Activated CD8-positive, alpha-beta memory T cell treated with anti-CD3 and anti-CD28 coated beads for 4 hours (primary cell): ENCODE measurements around the gene MYOM3.

Experiments
- DNase-seq, 2 donors: peaks; one replicate each; pipeline ENCODE4 v3.0.0-alpha.2; 2020; ENCODE audit warnings: low read depth in 2 of 2

MYOM3 gene

DNA sequence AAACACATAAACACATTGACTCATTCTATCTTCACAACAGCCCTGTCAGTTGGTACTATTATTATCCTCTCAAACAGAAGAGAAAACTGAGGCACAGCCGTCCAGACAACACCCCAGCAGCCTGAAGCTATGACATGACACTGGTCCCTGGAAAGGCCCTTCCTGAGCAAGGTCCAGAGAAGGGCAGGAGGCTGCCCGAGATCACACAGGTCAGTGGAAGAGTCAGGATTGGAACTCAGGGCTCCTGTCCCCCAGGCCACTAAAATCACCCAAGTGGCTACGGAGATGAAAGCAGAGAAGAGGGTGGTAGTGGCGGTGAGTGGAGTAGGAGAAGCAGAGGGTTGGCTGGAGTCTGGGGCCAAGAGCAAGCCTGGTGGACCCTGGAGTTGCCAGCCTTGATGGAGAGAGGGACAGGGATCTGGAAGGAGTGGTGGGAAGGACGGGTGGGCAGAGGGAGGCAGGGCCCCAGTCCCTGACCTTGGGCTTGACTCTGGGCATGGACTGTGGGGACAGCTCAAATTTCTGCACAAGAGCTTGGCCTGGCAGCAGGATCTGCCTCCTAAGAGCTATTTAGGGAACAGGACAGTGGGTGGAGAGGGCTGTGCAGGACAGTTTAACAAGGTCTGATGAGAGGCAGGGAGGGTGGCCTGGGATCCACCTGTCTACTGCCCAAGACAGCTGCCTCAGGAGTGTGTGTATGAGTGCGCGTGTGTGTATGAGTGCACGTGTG, 15.8 kb downstream of the MYOM3 start:
- no peak for DNase-seq

DNA sequence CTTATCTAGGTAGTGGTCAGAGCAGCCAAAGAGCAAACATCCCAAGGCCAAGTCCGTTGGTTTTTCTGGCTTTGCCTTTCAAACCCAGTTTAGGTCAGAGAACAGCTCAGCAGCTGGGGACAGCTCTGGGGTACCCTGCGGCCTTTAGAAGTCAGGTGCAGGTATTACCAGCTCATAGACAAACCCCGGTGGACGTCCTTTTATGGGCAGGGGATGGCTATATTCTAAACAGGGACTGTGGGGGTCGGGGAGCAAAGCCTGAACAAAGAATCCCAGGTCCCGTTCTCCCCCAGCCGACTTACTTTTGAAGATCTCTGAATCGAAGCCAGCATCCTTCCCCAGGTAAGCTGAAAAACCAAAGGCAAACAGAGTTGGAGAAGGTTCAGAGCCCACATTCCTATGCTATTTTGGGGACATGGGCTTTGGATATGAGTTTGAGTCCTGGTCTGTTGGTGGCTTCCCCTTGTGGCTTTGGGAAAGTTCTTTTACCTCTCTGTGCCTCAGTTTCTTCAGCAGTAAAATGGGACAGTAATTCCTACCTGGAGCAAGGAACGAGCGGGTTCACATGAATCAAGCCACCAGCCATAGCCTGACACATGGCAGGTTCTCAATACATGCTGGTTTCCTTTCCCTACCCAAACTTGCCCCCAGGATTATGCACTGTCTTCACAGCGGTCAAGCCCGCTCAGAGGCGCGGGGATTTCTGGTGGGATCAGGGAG, 16.6 kb downstream of the MYOM3 start:
- DNase-seq, result no peak

DNA sequence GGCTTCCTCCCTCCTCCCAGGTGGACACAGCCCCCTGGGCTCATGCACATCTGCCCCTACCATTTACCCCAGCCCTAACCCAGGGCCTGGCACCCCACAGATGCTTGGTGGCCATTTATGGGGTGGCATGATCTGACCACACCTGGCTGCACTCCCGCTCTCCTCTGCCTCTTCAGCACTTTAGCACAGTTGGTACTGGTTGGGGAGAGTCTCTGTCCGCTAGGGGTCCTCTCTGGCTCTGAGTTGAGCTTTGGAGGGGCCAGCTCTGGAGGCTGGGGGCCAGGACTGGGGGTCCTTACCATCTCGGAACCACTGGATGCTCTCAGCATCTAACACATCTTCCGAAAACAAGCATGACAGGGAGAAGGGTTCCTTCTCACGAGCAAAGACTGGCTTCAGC, 17.4 kb downstream of the MYOM3 start:
- no peak for DNase-seq

DNA sequence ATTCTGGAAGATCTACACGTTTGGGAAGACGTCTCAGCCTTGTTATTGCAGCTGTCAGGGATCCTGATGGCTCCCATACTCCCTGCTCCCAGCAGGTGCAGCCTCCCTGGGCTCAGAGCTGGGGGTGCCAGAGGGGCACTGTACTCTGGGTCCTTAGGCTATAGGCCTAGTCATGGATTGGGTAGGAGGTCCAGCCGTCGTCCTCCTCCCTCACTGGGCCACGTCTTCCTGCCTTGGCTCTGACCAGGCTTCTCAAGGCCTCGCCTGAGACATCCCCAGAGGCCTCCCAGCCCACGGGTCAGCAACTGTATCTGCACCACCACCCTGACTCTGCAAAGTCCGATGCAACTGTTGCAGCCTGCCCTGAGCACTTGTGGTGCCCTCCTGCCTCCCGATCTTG, 18.2 kb downstream of the MYOM3 start:
- no peak for DNase-seq

DNA sequence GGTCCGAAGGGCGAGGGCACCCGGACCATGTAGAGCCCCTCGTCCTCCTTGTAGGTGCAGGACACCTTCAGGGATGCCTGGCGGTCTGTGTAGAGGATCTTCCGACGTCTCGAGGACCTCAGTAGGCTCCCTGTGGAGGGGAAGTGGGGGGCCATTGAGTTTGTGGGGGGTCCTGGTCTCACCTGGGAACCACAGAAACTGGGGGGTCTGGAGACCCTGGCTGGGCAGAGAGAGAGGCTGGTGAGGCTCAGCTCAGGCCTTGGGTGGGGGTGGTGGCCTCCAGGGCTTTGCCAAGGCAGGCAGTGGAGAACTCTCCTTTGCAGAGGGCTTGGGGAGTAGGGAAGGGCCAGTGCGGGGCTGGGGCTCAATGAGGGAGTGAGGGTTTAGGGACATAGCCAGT, 19.0 kb downstream of the MYOM3 start:
- DNase-seq, result no peak

DNA sequence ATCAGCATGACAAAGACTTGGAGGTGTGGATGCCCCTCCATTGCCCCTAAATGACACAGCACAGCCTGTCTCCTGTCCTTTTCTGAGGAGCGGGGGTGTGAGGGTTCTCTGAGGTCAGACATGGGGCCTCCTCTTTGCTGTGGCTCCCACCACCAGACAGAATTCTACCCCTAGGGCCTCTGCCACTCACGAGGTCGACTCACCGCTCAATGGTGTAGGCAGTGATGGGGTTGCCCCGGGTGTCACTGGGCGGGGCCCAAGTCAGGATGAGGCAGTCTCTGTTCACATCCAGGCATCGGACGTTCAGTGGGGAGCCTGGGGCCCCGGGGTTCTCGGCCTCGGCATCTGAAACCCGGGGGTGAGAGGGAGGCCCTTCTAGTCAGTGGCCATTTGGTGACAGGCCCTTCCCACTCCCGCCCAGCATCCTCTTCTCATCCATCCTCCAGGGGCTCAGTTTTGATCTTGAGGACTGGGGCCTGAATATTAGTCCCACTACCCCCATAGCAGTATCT, 19.9 kb downstream of the MYOM3 start:
- no peak for DNase-seq

DNA sequence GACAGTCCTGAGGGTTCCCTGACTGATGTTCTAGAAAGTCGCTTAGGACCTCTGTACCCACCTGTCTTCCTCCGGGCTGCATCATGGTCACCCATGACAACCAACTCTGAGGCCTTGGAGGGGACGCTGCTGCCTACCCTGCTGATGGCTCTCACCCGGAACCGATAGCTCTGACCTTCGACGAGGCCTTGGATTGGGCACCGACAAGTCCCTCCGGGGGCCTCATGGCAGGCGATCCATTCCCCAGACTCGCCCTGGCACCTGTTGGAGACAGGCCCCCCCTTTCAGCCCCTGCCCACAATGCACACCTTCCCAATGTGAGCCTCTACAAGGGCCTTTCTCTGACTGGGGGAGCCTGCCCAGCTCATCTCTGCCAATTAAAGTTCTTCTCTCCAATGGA, 21.2 kb downstream of the MYOM3 start:
- DNase-seq, result no peak

DNA sequence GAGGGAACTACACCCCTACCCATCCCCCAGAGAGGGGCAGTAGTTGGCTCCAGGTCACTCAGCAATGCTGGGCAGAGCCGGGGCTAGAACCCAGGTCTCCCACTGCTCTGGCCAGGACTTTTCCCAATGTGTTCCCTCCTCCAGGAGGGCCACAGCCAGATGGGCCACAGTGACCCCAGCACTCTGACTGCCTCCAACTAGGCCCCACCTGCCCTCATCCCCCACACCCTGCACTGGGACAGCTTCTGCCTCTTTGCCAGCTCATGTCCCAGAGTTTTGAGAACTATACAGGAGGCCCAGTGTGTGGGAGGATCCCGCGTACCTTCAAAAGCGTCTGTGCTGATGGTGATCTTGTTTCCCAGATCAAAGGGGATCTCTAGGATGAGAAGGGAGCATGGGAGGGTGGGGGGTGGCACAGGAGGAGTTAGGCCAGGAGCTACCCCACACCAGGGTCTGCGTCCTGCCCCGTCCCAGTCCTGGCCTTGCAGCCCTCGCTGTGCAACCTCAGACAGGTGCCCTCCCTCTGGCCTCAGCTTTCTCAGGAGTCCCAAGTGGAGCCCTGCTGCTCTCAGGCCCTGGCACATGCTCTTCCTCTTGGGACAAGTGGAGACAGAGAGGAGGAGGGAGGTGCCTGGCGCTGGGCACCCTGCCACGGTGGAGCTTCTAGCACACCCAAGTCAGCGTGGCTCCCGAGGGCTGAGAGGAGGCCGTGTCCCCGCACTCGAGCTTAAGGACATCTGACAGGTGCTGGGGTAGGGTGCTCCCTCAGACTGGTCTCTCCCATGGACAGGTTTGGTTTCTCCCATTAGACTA, 22.0 kb downstream of the MYOM3 start:
- DNase-seq, result no peak

DNA sequence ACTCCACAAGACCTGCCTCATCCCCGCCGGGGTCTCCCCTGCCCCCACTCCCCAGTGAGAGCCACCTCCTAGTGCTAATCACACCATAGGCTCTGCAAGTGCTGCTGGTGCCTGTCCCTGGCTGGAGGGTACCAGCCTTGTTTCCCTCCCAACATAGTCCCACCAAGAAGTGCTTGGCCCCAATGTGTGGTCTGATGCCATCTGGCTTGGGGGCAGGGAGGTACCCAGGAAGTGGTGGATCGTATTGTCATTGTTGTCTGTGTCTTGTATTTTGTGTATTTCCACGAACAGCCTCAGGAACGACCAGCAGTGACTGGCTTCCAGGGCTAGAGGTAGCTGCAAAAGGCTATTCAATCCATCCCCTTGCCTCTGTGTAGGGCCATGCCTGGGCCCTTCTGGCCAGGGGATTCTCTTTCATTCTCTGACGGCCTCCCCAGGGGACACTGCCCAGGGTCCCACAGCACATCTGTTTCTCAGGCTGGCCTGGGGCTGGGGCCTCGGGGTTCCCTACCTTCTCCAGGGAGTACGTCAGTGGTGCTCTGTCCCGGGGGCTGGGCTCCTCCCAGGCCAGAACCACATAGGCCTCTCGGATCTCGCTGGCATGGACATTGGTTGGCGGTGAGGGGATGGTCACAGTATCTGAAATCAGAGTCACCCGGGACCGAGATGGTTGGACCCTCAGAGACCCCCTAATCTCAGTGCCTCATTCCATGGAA, 22.8 kb downstream of the MYOM3 start:
- DNase-seq, result no peak

DNA sequence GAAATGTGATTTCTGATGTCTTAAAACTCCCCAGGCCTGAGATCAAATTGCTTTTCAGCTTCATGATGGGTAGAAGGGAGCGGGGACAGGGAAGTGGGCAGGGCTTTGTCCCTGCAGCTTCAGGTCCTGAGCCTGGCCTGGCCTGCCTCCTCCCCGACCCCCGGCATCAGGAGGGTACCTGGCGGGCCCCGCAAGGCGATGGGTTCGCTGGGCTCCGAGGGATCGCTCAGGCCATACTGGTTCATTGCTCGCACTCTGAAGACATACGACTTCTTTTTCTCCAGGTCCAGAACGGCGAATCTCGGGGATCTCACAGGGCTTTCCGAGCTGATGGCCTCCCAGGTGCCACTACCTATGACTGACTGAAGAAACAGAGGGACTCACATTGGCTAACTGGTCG, 25.5 kb downstream of the MYOM3 start:
- DNase-seq, result no peak

DNA sequence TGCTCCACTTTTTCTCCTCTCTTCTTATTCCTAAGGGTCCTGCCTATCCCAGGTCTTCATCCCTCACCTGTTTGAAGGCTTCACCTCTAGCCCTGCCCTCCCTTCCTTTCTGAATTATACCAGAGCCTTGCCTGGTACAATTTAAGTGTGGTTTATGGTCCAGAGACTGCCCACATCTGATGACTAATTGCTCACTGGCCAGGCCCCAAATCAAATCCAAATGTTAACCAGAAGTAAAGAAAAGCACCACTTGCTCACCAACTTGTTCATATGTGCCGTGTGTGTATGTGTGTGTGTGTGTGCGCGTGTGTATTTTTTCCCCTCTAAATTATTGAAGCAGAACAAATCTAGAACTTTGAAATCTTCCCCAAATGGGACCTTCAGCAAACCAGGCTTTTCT, 26.4 kb downstream of the MYOM3 start:
- no peak for DNase-seq

DNA sequence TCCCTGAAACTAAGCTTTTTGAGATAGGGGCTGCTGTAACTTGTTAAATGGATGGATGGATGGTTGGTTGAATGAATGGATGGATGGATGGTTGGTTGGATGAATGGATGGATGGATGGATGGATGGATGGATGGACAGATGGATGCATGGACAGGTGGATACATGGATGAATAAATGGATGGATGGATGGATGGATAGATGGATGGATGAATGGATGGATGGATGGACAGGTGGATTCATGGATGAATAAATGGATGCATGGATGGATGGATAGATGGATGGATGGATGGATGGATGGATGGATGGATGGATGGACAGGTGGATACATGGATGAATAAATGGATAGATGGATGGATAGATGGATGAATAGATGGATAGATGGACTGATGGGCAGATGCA, 26.9 kb downstream of the MYOM3 start:
- no peak for DNase-seq

DNA sequence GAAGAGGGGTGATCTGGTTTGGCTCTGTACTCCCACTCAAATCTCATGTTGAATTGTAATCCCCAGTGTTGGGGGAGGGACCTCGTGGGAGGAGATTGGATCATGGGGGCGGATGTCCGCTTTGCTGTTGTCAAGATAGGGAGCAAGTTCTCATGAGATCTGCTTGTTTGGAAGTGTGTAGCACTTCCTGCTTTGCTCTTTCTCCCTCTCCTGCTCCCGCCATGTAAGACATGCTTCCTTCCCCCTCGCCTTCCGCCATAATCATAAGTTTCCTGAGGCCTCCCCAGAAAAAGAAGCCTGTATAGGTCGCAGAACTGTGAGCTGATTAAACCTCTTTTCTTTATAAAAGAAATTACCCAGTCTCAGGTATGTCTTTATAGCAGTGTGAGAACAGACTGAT, 27.9 kb downstream of the MYOM3 start:
- DNase-seq, result no peak

DNA sequence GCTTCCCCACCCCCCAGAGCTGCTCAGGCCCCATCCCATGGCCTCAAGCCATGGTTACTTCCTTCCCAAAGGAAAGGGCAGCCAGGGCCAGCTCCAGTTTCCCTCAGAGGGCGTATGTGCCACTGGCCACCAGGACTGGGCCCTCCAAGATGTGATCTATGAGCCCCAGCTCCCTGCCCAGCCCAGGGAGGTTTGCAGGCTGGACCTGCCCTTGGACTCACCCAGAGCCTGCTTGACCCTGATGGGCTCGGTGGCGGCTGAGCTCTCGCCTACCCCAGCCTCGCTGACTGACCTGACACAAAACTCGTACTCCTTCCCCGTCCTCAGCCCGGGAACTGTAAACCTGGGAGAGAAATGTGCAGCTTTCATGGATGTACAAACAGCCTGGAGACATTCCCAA, 29.6 kb downstream of the MYOM3 start:
- no peak for DNase-seq

DNA sequence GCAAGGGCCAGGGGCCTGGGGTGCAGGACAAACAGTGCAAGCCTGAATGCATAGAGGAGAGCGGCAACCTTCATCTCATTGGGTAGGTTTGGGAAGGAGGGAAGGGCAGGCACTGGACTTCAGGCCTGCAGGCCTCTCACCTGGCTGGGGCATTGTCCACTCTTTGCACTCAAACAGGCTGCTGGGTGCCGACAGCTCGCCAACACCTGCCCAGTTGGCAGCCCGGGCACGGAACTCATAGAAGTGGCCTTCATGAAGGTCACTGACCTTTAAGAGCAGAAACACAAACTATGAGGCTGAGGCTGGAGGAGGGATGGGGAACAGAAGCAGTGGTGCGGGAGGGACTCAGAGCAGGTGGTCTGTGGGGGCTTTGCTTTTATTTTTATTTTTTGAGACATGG, 30.7 kb downstream of the MYOM3 start:
- DNase-seq, result no peak

DNA sequence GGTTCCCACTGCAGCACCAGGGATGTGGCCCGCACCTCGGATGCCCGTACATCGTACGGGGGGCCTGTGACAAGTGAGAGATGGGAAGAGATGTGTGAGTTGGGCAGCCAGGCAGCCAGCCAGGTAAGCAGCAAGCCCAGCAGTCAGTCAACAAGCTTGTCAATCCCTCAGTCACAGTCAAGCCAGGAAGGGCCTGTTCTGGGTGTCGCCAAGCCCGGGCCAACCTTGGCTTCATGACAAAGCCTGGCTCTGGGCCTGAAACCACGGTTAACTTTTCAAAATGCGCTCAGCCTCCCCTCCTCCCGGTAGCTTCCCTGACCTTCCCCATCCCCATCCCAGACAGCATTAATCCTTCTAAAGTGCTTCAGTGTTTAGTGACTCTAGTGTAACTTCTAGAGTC, 31.8 kb downstream of the MYOM3 start:
- DNase-seq, result no peak

DNA sequence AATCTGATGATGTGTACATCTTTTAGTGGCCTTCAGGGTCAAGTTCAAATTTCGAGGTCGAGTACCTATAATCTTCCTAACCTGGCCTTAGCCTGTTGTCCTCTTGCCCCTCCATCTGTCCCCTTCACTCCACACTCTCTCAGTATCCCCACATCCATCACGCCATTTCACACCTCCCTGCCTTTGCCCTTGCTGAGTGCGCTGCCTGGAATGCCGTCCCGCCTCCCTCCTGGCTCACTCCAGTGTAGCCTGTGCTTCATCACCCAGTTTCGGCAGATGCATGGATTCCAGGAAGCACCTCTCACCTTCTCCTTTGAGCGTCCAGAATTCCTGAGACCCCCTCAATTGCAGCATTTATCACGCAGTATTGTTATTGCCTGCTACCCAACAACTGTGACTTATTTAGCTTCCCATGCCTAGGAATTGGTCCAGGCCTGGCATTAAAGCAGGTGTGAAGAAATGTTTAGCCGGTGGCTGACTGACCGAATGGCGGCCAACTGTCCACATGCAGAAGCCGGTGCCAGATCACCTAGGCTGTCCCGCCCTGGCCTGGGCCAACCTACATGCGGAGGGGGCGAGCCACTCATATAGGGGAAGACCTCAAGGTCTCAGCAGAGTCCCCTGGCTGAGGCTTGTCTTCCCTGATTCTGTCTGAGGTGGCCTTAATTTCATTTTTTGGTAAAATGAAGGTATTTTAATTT, 34.5 kb downstream of the MYOM3 start:
- DNase-seq, result no peak

DNA sequence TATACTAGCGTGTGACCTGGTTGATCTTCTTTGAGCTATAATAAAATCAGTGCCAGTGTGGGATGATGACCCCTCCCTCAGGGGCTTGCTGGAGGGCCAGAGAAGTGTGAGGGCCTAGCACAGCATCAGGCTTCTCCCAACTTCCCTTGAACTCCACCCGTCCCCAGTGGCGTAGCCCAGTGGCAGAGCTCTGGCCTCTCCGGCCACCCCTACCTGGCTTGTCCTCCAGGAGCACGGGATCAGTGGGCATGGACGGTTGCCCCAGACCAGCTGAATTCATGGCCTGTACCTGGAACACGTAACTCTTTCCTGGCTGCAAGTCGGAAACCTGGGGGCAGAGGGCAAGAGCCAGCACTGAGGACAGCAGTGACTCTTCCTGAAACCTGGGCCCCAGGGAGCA, 36.0 kb downstream of the MYOM3 start:
- DNase-seq, result no peak

DNA sequence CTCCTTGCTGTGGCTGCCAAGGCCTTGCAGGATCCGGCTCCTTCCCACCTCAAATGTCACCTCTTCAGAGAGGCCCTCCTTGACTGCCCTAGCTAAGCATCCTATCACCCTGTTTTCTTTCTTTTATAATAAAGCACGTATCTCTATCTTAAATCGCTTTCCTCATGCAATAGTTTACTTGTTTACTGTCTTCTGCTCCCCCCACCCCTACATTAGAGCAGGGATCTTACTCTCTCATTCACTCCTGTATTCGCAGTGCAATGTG, 36.4 kb downstream of the MYOM3 start:
- DNase-seq, result no peak

DNA sequence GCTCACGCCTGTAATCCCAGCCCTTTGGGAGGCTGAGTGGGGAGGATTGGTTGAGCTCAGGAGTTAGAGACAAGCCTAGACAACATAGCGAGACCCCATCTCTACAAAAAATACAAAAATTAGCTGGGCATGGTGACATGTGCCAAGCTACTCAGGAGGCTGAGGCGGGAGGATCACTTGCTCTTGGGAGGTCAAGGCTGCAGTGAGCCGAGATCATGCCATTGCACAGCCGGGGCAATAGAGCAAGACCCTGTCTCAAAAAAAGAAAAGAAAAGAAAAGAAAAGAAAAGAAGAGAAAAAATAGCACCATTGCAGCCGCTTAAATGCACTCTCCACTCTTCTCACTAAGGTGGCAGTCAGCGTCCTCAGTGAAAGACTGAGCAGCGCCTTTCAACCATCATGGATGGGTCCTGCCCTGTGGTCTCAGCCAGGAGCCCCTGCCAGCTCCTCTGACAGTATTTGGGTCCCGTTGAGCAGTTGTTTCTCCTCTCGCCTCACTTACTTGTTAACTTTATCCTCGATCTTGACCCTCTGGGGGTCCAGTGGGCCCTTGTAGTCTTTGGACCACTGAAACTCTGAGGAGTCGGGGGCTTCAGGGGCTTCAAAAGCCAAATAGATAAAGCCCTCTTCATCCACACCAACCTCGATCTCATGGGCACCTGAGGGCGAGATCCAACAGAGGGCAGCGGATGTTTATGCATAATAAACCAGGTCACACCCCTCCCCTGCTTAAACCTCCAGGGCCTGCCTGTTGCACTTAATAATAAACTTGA, 36.9 kb downstream of the MYOM3 start:
- no peak for DNase-seq

DNA sequence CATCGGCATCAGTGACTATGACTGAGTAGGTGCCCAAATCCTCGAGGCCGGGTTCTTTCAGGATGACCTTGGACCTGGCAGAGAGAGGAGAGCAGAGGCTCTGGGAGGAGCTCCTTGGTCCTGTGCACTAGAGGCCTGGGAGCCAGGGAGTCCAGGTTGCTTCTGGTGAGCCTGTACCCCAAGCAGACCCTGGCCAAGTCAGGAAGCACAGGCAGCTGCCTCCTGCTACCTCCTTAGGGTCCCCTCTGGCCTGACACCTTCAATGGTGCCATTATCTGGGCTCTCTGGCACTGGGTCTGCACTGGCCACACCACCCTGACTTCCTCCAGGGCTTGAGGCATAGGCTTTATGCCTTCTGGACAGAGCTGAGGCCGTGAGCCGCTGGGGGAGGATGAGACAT, 37.7 kb downstream of the MYOM3 start:
- DNase-seq, result no peak
